Nucleus accumbens (tissue), 56 donors: Measurements from ENCODE around the gene CXXC4.

Source experiments
- DNase-seq, 56 donors: peaks; one replicate each; lab custom pipeline; 2025; lab: John Stamatoyannopoulos, UW

The CXXC4 gene

DNA sequence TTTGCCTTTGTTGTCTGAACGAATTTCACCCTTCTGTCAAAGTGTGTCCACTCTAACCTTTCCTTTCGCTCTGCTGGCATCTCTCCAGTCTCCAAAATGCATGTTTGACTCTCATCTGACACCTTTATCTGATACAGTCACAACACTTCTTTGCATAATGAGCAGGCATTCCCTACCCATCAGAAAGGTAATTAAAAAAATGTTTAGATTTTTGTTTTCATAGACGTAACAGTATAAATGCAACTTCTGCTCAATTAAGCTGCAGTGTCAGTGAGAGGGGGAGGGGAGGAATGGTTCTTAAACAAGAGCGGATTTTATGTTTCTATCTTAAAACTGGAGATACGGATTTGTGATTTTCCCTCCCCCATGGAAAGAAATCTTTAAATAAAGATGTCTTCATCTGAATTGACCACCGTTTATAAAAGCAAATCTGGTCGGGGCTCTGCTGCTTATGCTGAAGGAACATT lies 70.2 kb downstream of the CXXC4 start:
- peak in 2 of 56 donors; percentile 1 to 6 for DNase-seq

DNA sequence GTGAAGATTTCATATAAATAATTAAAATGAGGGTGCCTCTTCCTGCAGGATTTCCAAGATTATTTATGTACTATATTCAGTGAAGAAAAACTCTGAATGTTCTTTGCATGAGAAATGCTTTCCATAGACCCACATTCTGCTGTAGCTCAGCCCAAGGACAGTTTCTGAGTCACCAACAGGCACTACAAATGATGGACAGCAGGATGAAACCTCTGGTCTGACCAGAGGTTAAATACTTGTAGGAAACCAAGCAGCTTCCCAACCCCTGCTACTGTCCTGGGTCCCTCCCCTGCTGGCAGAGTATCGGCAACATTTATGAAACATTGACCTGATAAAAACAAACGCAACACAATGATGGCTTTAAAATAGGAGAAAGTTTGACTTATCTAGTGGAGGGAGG lies 73.1 kb downstream of the CXXC4 start:
- DNase-seq, result peak in 1 of 56 donors; percentile 3

DNA sequence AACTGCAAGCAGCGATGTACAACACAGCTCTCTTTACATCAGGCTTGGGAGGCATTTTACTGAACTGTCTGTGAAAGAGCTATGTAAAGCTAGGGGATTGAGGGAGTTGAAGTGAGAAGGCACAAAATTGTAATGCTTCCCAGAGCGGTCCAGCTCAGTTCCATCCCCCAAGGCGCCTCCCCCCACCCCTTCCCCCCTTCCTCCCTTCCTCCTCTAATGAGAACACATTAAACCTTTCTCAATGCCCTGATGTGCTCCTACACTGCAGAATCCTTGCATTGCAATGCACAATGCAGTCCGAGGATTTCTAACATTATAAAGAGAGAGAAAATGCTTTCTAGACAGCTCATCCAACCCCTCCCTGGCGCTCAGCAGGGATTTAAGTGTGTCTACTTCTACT lies 73.9 kb downstream of the CXXC4 start:
- peak in 2 of 56 donors; percentile 3 to 10 for DNase-seq
